GM12891 (cell line): Measurements from ENCODE around the gene BCR.
"Not testable (repeated sequence)": the region's sequence is repeated elsewhere in the genome, so short reads cannot be mapped to it uniquely, and the experiment has no call there.

Source experiments
- DNase-seq: peaks from one replicate; pipeline ENCODE4 v3.0.0; 2011; ENCODE audit warnings: low spot score; ENCODE audit not compliant: insufficient read length
- FAIRE-seq: peaks from 2 replicates; lab custom pipeline; 2011; peaks lifted over from hg19 to GRCh38; lab: Jason Lieb, UNC
- PAX5 ChIP-seq: IDR thresholded peaks from 2 replicates; pipeline ENCODE4 v1.6.1; 2011; ENCODE audit warnings: low read length, moderate library complexity, mild to moderate bottlenecking; ENCODE audit not compliant: insufficient read depth, severe bottlenecking
- POLR2A ChIP-seq: IDR thresholded peaks from 2 replicates; pipeline ENCODE4 v1.6.1; 2011; ENCODE audit warnings: low read depth, low read length, control low read depth
- POLR2AphosphoS5 ChIP-seq: IDR thresholded peaks from 2 replicates; pipeline ENCODE4 v1.6.1; 2011; ENCODE audit warnings: low read depth, low read length, control low read depth
- POU2F2 ChIP-seq: IDR thresholded peaks from 2 replicates; pipeline ENCODE4 v1.6.1; 2011; ENCODE audit warnings: low read depth, mild to moderate bottlenecking, control low read depth, low read length, moderate library complexity
- SPI1 ChIP-seq: IDR thresholded peaks from 2 replicates; pipeline ENCODE4 v1.6.1; 2011; ENCODE audit warnings: low read depth, low read length, control low read depth
- TAF1 ChIP-seq: IDR thresholded peaks from 2 replicates; pipeline ENCODE4 v1.6.1; 2011; ENCODE audit warnings: low read depth, low read length, control low read depth

Gene BCR

DNA sequence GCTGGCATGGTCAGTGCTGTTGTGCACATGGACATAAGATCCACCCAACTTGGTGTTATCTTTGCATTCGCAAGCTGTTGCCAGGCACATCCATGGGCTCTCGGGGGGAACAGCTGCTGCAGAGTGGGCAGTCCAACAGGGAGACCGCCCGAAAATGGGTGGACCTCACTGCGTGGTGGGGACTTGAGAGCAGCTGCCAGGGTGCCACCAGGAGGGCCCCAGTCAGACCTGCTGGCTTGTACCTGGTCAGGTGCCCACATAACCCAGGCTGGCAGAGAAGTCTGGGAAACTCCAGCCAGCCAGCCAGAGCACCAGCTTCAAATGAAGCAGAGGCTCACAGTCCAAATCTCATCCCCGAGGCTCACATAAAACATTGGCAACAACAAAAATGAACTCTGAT lies 120.2 kb downstream of the BCR start:
- TF ChIP-seq POLR2A (no peak), POLR2AphosphoS5 (no peak), TAF1 (no peak), POU2F2 (no peak), PAX5 (no peak), SPI1 (no peak)
- no peak for FAIRE-seq
- no peak for DNase-seq

DNA sequence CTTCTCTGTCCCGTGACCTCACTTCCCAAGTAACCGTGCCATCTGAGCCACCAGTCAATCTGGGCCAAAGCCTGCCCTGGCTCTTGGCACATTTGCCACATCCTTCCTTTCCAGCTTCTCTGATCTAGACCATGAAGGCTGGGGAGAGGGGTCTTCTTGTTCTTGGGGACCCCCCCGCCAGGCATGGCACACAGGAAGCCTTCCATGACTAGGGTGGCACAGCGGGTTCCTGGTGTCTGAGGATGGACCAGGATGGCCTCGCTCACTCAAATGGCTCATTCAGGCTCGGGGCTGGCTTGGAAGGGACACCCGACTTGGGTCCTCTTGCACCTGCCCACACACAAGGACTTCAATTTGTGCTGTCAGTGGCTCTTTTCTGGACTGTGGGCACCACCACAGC lies 121.3 kb downstream of the BCR start:
- TF ChIP-seq SPI1: no peak
- no peak for DNase-seq
- FAIRE-seq: no peak

DNA sequence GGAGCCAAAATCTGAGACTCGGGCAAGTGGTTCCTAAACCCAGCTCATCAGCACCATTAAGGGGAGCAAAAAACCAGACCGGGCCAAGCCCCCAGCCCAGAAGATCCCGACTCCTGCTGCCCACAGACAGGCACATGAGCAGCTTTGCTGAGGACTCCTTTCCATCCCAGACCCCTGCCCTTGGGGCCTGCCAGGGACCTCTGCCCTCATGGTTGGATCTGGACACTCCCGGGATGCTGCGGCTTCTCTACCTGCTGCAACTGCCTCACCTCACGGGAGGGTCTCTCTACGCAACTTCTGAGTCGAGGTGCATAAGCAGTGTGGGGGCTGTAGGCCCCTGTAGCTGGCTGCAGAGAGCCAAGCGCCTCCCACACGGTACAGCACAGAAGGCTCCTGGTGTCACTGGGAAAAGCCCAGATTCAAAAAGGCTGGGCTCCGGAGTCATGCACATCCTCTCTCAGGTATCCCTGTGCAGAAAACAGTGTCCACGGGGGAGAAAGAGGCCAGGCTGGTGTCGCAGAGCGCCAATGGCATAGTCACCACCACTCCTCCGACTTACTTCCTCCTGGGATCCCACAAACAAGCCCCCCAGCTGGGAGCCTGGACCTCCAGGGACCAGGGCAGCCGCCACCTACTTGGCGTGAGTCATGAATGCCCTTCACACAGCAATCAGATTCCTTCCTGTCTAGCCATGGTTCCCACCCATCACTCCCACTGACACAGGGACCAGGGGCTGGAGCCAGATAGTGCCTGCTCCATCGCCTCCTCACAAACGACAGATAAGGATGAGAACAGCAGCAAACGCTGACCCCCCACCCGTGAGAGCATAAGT lies 122.1 kb downstream of the BCR start:
- DNase-seq: no peak
- FAIRE-seq: no peak
- TF ChIP-seq POLR2A: no peak
- TF ChIP-seq SPI1: no peak
- no peak for TF ChIP-seq POLR2AphosphoS5
- no peak for TF ChIP-seq POU2F2
- no peak for TF ChIP-seq PAX5
- no peak for TF ChIP-seq TAF1

DNA sequence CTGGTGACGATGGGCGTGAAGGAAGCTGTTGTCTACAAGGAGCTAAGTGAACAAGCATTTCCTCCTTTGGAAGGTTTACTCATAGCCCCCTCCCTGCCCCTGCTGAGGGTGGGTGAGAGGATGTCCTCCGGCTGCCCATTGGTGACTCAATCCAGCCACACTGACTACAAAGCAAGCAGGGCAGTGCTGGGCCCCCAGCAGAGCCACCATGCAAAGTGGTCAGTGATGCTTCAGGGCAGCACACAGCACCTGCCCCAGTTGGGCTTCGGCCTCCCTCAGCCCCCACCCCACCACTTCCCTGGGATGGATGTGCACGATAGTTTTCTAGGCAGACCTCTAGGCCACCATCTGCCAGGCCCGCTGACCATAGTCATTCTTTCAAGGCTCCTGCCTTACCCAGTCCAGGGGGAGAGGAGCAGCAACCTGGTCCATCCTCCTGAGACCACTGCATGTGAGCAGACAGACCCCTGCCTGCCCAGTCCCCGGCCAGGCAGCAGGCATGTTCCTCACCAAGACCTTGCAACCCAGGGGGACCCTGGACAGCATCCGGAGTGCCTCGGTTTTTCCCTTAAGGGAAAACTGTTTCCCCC lies 125.1 kb downstream of the BCR start:
- TF ChIP-seq POU2F2: no peak
- no peak for TF ChIP-seq PAX5
- no peak for TF ChIP-seq TAF1
- no peak for TF ChIP-seq POLR2A
- TF ChIP-seq POLR2AphosphoS5: no peak
- TF ChIP-seq SPI1: no peak
- DNase-seq (no peak), FAIRE-seq (no peak)

DNA sequence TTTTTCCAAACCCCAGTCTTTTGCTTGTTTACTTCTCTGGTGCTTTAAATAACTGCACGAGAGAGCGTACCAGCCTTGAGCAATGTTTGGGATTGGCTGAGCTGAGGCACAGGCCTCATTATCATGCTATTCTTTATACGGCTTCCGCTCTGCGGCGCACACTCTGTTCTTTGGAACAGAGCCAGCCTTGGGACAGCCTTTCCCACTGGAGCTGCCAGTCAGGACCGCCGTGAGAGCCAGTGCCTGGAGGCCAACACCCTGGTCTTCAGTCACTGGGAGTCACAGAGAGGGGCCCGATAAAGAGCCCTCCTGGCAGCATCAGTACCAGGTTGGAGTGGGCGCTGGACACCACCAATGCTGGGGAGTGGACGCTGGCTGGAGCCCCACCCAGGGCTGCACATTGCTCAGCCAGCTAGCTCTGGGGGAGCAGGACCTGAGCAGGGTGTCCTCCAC lies 125.6 kb downstream of the BCR start:
- no peak for FAIRE-seq
- no peak for DNase-seq
- no peak for TF ChIP-seq POLR2A
- TF ChIP-seq POU2F2: no peak
- no peak for TF ChIP-seq POLR2AphosphoS5
- no peak for TF ChIP-seq SPI1
- no peak for TF ChIP-seq PAX5
- TF ChIP-seq TAF1: no peak

DNA sequence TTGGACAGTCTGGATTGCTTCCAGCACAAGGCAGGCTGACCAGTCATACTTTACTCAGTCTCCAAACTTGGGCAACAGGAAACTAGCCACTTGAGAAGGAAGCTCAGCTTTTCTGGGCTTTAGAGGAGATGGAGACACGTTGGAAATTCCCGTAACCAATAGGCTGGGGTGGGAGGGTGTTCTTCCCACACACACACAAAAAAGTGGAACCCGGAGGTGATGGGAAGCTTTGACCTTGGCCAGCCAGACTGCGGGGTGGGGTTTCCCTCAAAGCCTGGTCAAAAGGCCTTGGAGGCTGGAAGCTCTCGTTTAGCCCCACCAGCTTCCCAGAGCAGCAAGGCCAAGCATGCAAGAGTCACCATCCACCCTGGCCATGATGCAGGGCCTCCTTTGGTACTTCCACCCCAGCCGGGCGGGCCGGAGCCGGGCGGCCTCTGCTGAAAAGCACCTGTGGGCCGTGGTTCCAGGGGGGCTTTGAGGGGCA lies 126.2 kb downstream of the BCR start:
- TF ChIP-seq SPI1 (no peak), POU2F2 (no peak), POLR2A (no peak), PAX5 (no peak), TAF1 (no peak), POLR2AphosphoS5 (no peak)
- FAIRE-seq: no peak
- no peak for DNase-seq

DNA sequence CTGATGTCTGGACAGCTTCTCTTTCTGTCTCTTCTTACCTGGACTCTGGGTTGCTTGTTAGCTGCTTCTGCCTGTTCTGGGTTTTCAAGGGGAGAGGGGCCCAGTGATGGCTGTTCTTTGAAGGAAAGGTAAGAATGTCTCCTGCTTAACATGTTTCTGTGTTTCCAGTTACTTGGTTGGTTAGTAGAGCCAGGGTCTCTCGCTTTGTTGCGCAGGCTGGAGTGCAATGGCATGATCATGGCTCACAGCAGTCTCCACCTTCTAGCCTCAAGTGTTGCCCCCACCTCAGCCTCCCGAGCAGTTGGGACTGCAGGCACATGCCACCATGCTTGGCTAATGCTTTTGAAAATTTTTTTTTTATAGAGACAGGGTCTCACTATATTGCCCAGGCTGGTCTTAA lies 126.6 kb downstream of the BCR start:
- TF ChIP-seq POU2F2 (no peak), POLR2AphosphoS5 (no peak), POLR2A (no peak), TAF1 (no peak), SPI1 (no peak), PAX5 (no peak)
- DNase-seq: no peak
- no peak for FAIRE-seq

DNA sequence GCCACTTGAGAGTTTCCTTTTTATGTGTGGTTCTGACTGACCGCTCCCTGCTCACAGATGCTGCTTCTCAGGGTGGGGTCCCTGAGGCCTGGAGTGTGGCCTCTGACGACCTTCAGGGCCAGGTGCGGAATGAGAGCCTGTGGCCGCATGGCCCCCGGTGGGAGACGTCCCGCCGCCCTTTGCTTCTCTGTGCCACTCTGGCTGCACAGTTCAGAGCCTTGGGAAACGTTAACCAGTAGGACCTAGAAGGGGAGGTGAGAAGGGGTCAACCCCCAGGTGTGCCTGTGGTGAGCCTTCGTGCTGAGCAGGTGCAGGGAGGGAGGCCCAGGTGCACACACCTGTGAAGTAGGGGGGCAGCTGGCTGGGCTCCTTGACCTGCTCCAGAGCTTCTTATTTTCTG lies 127.2 kb downstream of the BCR start:
- not testable (repeated sequence) for FAIRE-seq, DNase-seq

DNA sequence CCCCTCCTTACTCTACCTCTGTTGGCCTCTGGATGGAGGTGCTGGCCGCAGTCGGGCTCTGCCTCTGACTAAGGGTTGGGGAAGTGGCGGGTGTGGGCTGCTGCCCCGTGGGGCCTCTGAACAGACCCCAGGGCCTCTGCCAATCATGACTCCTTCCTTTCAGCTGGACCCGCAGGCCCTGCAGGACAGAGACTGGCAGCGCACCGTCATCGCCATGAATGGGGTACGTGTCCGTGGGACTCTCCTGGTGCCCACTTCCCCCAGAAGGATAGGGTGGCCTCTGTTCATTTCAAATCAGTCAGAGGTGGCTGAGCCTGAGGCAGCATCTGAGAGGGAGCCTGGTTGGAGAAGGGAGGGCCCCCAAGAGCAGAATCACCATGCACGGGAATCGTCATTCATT lies 129.0 kb downstream of the BCR start:
- DNase-seq, FAIRE-seq: not testable (repeated sequence)

DNA sequence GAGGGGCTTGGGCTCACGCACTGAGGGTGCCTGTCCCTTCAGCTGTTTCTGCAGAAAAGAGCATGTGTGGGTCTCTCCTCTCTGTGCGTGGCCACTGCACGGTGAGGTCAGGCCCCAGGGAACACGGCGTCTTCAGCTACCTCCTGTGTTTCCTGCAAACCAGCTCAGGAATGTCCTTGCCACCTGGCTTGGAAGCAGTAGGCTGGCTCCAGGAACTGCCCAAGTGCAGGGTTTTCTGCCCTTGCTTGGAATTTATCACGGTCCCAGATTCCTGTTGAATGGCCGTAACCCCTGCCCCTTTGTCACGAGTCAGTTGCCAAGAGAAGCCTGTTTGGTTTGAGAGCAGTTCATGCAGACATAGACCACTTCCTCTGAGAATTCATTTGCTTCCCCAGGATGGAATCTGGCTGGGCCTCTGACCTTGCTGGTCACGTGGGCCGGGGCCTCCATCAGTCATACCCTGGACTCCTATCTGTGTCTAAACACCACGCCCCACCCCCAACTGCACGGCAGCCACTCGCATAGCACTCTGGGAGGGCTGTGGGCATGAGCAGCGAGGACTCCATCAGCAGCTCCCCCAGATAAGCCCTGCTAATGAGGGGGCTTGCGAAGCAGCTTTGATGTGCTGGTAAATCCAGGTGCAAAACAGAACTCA lies 130.3 kb downstream of the BCR start:
- not testable (repeated sequence) for DNase-seq, FAIRE-seq

DNA sequence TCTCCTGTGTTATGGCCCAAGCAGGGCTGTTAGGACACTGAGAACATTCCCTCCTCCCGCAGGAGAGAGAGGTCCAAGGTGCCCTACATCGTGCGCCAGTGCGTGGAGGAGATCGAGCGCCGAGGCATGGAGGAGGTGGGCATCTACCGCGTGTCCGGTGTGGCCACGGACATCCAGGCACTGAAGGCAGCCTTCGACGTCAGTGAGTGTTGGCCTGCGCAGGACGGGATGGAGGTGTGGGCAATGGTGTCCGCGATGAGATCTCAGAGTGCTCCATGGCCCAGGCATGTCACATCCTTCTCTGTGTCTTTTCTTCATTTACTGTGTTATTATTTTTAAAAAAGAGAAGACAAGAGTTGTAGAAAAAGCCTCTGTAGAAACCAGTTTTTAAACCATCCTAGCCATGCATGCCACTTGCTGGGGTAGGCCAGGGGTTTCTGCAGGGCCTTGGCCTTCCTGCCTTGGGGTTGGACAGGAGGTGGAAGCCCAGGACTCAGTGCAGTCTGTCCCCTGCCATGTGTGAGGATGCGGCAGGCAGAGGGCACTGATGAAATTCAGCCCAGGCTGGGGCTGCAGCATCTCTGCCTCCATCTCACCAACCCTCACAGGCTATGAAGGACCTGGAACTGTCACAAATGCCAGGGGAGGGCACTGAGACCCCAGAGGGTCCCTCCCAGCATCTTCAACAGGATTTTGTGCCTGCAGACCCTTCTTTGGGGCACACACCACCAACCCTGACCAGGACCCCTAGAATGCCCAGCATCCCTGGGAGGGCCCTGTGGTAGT lies 131.5 kb downstream of the BCR start:
- not testable (repeated sequence) for DNase-seq, FAIRE-seq
